ENCODE data around the gene ZKSCAN7.
"Not testable (repeated sequence)": the region's sequence is repeated elsewhere in the genome, so short reads cannot be mapped to it uniquely, and the experiment has no call there.

ZKSCAN7 gene

DNA sequence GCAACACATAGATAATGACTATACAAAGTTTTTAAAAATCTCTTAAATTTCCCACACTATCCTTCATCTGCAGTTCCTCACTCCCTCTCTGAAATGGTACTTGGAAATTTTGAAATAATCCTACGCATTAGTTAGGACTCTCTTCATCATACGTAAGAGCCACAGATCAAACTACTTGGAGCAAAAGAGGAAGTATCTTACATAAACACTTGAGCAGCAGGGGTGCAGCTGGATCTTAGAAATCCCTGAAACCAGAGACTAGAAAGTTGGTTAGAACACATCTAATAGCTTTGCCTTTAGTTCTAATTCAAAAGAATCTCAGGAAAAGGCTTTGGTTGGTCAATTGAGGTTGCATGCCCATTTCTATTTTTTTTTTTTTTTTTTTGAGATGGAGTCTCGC, 38.8 kb upstream of the ZKSCAN7 start:
- no peak for DNase-seq (ENCODE audit: low read depth)

DNA sequence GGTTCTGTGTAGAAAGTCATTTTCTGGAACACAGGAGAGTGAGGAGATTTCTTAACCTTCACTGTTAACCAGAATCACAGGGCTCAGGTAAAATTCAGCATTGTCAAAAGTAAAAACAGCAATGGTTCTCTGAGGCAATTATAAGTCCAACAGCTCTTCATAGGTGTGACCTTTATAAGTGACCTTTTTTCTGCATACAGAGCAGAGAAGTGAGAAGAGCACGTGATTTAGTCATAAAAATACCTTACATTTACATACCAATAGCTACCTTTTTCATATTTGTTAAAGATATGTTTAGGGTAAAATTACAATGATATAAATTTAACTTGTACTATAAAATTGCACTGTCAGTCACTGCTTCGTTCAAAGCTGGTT, 36.2 kb upstream of the ZKSCAN7 start:
- TF ChIP-seq, protein P1, sequence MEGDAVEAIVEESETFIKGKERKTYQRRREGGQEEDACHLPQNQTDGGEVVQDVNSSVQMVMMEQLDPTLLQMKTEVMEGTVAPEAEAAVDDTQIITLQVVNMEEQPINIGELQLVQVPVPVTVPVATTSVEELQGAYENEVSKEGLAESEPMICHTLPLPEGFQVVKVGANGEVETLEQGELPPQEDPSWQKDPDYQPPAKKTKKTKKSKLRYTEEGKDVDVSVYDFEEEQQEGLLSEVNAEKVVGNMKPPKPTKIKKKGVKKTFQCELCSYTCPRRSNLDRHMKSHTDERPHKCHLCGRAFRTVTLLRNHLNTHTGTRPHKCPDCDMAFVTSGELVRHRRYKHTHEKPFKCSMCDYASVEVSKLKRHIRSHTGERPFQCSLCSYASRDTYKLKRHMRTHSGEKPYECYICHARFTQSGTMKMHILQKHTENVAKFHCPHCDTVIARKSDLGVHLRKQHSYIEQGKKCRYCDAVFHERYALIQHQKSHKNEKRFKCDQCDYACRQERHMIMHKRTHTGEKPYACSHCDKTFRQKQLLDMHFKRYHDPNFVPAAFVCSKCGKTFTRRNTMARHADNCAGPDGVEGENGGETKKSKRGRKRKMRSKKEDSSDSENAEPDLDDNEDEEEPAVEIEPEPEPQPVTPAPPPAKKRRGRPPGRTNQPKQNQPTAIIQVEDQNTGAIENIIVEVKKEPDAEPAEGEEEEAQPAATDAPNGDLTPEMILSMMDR (conservative IDR thresholded peaks at IDR 0.05; ENCODE audit: low read depth, low read length): no peak
- no peak for DNase-seq (ENCODE audit: low read depth)
- no peak overlapping the region for H3K4me3 ChIP-seq (ENCODE audit: low read length)

More for the DNA sequence above, 38.8 kb upstream of the ZKSCAN7 start:
- H3K4me3 ChIP-seq (ENCODE audit: low read length): no peak overlapping the region
- TF ChIP-seq, protein P1 (conservative IDR thresholded peaks at IDR 0.05; ENCODE audit: low read depth, low read length): no peak

DNA sequence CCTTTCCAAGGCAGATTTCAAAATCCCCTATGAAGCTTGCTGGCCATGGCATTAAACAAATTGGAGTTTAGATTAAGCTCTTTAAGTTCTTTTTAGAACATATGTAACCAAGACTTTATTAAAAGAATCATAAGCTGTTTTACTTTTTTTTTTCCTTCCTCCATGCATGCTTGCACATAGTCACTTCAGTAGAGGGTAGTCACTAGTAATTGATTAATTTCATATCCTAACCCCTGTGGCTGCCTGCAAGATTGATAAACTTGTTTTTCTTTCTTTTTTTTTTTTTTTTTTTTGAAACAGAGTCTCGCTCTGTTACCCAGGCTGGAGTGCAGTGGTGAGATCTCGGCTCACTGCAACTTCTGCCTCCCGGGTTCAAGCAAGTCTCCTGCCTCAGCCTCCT, 33.3 kb upstream of the ZKSCAN7 start:
- no peak overlapping the region for H3K4me3 ChIP-seq (ENCODE audit: low read length)
- TF ChIP-seq, protein P1 (conservative IDR thresholded peaks at IDR 0.05; ENCODE audit: low read depth, low read length): no peak
- no peak for DNase-seq (ENCODE audit: low read depth)

DNA sequence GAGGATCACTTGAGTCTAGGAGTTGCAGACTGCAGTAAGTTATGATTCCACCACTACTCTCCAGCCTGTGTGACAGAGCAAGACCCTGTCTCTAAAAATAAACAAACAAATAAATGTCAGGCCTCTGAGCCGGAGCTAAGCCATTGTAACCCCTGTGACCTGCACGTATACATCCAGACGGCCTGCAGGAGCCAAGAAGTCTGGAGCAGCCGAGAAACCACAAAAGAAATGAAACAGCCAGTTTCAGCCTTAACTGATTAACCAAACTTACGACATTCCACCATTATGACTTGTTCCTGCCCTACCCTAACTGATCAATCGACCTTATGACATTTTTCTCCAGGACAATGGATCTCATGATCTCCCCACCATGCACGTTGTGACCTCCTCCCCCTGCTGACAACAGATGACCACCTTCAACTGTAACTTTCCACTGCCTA, 32.5 kb upstream of the ZKSCAN7 start:
- no peak overlapping the region for H3K4me3 ChIP-seq (ENCODE audit: low read length)
- no peak for DNase-seq (ENCODE audit: low read depth)
- TF ChIP-seq, protein P1 (conservative IDR thresholded peaks at IDR 0.05; ENCODE audit: low read depth, low read length): no peak

DNA sequence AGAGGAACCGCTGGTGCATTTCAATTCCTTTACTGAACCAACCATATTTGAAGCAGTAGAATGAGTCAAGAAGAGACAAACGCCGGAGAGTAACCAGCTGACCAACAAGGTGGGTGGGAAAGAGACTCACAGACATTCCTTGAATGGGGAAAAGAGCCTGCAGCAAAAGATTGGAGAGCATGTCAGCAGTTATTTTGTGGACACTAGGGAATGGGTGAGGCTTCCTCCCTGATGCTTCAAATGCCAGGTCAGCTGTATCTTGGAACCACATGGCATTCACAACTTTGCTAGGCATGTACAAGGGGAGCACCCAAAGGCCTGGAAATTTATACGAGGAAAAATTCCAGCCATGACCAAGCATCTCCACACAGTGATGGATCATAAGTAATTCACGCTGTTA, 29.9 kb upstream of the ZKSCAN7 start:
- TF ChIP-seq, protein P1 (conservative IDR thresholded peaks at IDR 0.05; ENCODE audit: low read depth, low read length): no peak
- no peak for DNase-seq (ENCODE audit: low read depth)

DNA sequence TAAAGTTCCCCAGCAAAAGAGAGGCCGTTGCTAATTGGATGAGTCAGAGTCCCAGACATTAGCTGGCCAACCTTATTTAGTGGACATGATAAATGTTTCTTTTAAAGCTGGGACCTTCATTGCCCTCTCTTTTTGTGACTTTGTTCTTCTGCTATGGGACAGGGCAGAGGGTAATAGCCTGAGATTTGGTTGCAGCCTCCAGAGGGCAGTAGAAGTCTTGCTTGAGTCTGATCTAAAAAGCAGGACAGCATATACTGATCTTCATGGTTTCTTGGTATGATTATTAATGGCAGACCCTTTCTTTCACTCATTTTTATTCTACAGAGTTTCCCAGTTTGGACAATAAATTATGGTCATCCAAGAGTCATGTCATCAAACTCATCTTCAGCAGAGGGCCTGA, 25.1 kb upstream of the ZKSCAN7 start:
- DNase-seq (ENCODE audit: low read depth): no peak
- no peak overlapping the region for H3K4me3 ChIP-seq (ENCODE audit: low read length)
- TF ChIP-seq, protein P1 (conservative IDR thresholded peaks at IDR 0.05; ENCODE audit: low read depth, low read length): peak; percentile 44

More for the DNA sequence above, 29.9 kb upstream of the ZKSCAN7 start:
- no peak overlapping the region for H3K4me3 ChIP-seq (ENCODE audit: low read length)

DNA sequence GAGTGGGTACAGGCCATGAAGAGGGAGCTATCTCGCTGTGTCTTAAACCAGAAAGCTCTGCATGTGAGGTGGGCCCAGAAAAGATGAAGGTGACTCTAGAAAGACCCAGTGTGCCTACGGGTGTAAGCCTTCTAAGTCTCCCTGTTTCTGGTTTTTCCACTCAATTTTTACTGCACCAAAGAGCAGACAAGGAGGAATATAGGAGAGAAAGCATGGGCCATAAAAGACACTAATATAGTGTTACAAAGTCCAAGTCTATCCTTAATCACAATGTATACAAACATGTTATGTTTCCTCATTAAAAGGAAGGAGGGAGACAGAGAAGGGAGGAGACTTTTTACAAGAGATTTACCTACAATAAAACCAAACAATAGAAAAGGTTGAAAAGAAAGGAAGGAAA, 24.1 kb upstream of the ZKSCAN7 start:
- DNase-seq (ENCODE audit: low read depth): no peak
- H3K4me3 ChIP-seq (ENCODE audit: low read length): no peak overlapping the region
- TF ChIP-seq, protein P1 (conservative IDR thresholded peaks at IDR 0.05; ENCODE audit: low read depth, low read length): no peak

DNA sequence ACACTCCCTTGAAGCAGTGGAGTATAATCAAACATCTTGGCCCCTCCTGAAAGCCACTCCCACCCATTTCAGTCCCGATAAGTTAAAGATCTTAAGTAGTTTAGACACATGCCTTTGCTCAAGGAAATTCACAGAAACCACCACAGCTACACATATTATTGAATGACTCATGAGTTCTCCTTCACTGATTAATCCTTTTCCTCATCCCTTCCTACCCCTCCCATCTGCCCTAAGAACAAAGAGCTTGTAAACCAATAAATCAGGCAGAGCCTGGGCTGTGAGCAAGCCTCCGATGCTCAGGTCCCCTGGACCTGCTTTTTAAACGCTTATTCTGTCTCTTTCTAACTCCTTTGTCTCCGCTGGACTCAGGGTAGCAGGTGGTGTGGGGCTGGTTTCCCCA, 20.3 kb upstream of the ZKSCAN7 start:
- peak; percentile 67 for DNase-seq (ENCODE audit: low read depth)
- H3K4me3 ChIP-seq (ENCODE audit: low read length): not testable (repeated sequence)

All from retinal pigment epithelial cell (primary cell).